Sigmoid colon (tissue), 4 donors: ENCODE results near the gene HELZ.

ENCODE experiments used
- EP300 ChIP-seq, 4 donors: sonication (generic); formaldehyde crosslinking; IDR thresholded peaks; one replicate each; pipeline ENCODE4 v1.6.1; 2017; ENCODE audit warnings: antibody characterized with exemption in 4 of 4
- POLR2A ChIP-seq, 2 donors: fragments of 450-650 bp; IDR thresholded peaks; one replicate each; pipeline ENCODE4 v1.6.1; 2016; ENCODE audit warnings: antibody characterized with exemption in 2 of 2, mild to moderate bottlenecking in 2 of 2, moderate library complexity in 2 of 2
- POLR2AphosphoS5 ChIP-seq, 4 donors: sonication (generic); formaldehyde crosslinking; IDR thresholded peaks; one replicate each; pipeline ENCODE4 v1.6.1; 2017; ENCODE audit warnings: antibody characterized with exemption in 4 of 4
- TF ChIP-seq, protein P1 (sequence below), 4 experiments: fragments of 450-650 bp in 3 of 4; fragments of 200-600 bp in 1 of 4; IDR thresholded peaks; one replicate each; pipeline ENCODE4 v1.5.1; 2016 to 2019; ENCODE audit warnings: antibody characterized with exemption in 4 of 4, mild to moderate bottlenecking in 3 of 4, moderate library complexity in 2 of 4

DNA sequence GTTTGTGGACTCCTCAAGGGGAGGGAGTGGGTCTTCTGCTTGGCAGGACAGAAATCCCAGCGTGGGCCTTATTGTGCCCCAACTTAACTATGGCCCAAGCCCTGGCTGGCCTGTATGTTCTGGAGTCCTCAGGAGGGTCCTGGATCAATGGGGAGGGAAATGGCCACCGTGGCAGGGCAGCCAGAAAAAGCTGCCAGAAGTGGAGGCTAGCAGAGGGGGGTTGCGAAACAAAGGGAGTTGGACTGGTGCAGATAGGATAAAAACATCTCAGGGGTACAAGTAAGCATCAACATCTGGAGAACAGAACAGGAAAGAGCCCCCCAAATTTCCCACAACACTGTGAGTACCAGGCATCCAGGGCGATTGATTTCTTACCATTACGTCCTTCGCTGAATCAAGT lies 204.3 kb downstream of the HELZ start:
- no peak for TF ChIP-seq EP300 (IDR thresholded peaks at IDR 0.05)
- TF ChIP-seq, protein P1, sequence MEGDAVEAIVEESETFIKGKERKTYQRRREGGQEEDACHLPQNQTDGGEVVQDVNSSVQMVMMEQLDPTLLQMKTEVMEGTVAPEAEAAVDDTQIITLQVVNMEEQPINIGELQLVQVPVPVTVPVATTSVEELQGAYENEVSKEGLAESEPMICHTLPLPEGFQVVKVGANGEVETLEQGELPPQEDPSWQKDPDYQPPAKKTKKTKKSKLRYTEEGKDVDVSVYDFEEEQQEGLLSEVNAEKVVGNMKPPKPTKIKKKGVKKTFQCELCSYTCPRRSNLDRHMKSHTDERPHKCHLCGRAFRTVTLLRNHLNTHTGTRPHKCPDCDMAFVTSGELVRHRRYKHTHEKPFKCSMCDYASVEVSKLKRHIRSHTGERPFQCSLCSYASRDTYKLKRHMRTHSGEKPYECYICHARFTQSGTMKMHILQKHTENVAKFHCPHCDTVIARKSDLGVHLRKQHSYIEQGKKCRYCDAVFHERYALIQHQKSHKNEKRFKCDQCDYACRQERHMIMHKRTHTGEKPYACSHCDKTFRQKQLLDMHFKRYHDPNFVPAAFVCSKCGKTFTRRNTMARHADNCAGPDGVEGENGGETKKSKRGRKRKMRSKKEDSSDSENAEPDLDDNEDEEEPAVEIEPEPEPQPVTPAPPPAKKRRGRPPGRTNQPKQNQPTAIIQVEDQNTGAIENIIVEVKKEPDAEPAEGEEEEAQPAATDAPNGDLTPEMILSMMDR (IDR thresholded peaks at IDR 0.05): no peak
- TF ChIP-seq POLR2AphosphoS5 (IDR thresholded peaks at IDR 0.05): no peak
- TF ChIP-seq POLR2A (IDR thresholded peaks at IDR 0.05): no peak
